22Rv1 (cell line): ENCODE measurements around the gene CRNKL1.

ENCODE experiments used
- H3K27ac ChIP-seq: fragments of 450-650 bp; 2 replicates; pipeline ENCODE4 v1.5.1; 2017
- CTCF ChIP-seq: fragments of 450-650 bp; IDR thresholded peaks from 2 replicates; pipeline ENCODE4 v1.5.1; 2017; ENCODE audit warnings: mild to moderate bottlenecking
- ZFX ChIP-seq: fragments of 450-650 bp; IDR thresholded peaks from 2 replicates; pipeline ENCODE4 v1.6.1; 2017; ENCODE audit warnings: antibody characterized with exemption, borderline replicate concordance

Gene CRNKL1

GRCh38 chr20:20052074-20052970 is at the start of gene CRNKL1, which contains the start of gene CFAP61:
Gene CRNKL1 (minus strand): TSS chr20:20052466. CDS start chr20:20052342, 124 bp downstream.
Gene CFAP61 (plus strand): TSS chr20:20052532. CDS start chr20:20056654, 4,122 bp downstream.
- TF ChIP-seq ZFX (no peak), CTCF (peak; percentile 6; the same call in 1 of the 2 replicates)
- H3K27ac ChIP-seq = peak within 1 kb of the TSS; percentile 92

- TF ChIP-seq ZFX (no peak), CTCF (no peak)
- no peak overlapping the region for H3K27ac ChIP-seq
These were observed 48.6 kb upstream of the CRNKL1 start for GRCh38 chr20:20100881-20101280.

GRCh38 chr20:20096421-20096820 is 44.2 kb upstream of the CRNKL1 start:
- H3K27ac ChIP-seq = no peak overlapping the region
- TF ChIP-seq CTCF (no peak), ZFX (no peak)

GRCh38 chr20:20095114-20095872 is 43.0 kb upstream of the CRNKL1 start:
- TF ChIP-seq CTCF (no peak), ZFX (no peak)
- H3K27ac ChIP-seq = no peak overlapping the region

GRCh38 chr20:20094410-20094809 is 42.1 kb upstream of the CRNKL1 start:
- H3K27ac ChIP-seq = no peak overlapping the region
- no peak for TF ChIP-seq CTCF

GRCh38 chr20:20092827-20093226 is 40.6 kb upstream of the CRNKL1 start:
- no peak for TF ChIP-seq ZFX
- no peak for TF ChIP-seq CTCF
- no peak overlapping the region for H3K27ac ChIP-seq

- TF ChIP-seq CTCF = no peak
- no peak for TF ChIP-seq ZFX
- no peak overlapping the region for H3K27ac ChIP-seq
These were observed 37.7 kb upstream of the CRNKL1 start for GRCh38 chr20:20089939-20090338.
